ENCODE data around the gene COL7A1. TPM values are rescaled to one million over a fixed set of nuclear protein-coding genes. Genes with fewer than 3 reads are reported as not detected.
A peak's percentile ranks its signal among the peaks of the same experiment; 100 is the strongest.

The COL7A1 gene
- total RNA-seq, 4 donors from 2014 or later: 4.8 to 19.1 (median 12.9) TPM

GRCh38 chr3:48617559-48617958, 22.4 kb upstream of the COL7A1 start:
- Histone ChIP-seq H3K27me3 (no peaks in the 10 kb centered on the region), H3K4me3 (no peak overlapping the region), H3K4me1 (peaks cover 8 to 20% (median 13%) of the 10 kb centered on the region in 4 donors), H3K27ac (peak overlapping the region; percentile 69 to 89 (median 80)), H3K36me3 (no peaks in the 10 kb centered on the region), H3K9me3 (peaks cover 6 to 15% of the 10 kb centered on the region in 2 donors)
- WGBS, 2 donors (ENCODE audit: low coverage in 1 of 2): 92 to 94% methylated on average over 4 of the region's 4 CpGs
- in situ Hi-C loops (cut with MboI; ENCODE audit: low pct_ligation_motif_present in 1 of 4, low pct_unique_long_range_greater_than_20kb in 1 of 4, low sequenced_read_pairs in 3 of 4) (no loop called here), intact Hi-C loops (cut with DNase I; ENCODE audit: low total_unique reads) (no loop called here)
- TF ChIP-seq POLR2A (IDR thresholded peaks at IDR 0.05) (no peak), CTCF (IDR thresholded peaks at IDR 0.05) (no peak), POLR2AphosphoS5 (IDR thresholded peaks at IDR 0.05) (no peak), EP300 (IDR thresholded peaks at IDR 0.05; ENCODE audit: low read depth) (no peak)
- DNase-seq: no peak

- Histone ChIP-seq H3K36me3 (no peaks in the 10 kb centered on the region), H3K27me3 (no peaks in the 10 kb centered on the region), H3K9me3 (peaks cover 6 to 15% of the 10 kb centered on the region in 2 donors), H3K4me3 (no peak overlapping the region), H3K4me1 (peaks cover 0 to 4% (median 3%) of the 10 kb centered on the region in 4 donors), H3K27ac (no peak overlapping the region)
- TF ChIP-seq EP300 (IDR thresholded peaks at IDR 0.05; ENCODE audit: low read depth) (no peak), CTCF (IDR thresholded peaks at IDR 0.05) (no peak), POLR2A (IDR thresholded peaks at IDR 0.05) (no peak), POLR2AphosphoS5 (IDR thresholded peaks at IDR 0.05) (no peak)
- in situ Hi-C loops (cut with MboI; ENCODE audit: low pct_ligation_motif_present in 1 of 4, low pct_unique_long_range_greater_than_20kb in 1 of 4, low sequenced_read_pairs in 3 of 4) (no loop called here), intact Hi-C loops (cut with DNase I; ENCODE audit: low total_unique reads) (no loop called here)
- DNase-seq: no peak
- WGBS, 2 donors (ENCODE audit: low coverage in 1 of 2): 55 to 56% methylated on average over 1 to 3 of the region's 3 CpGs
Measured at GRCh38 chr3:48614044-48614443, 18.9 kb upstream of the COL7A1 start.

- intact Hi-C loops (cut with DNase I; ENCODE audit: low total_unique reads): no loop called here
- WGBS, 2 donors (ENCODE audit: low coverage in 1 of 2): 35% methylated on average over 1 of the region's 1 CpG; no CpG with 5 or more reads in 1 of the 2 donors
- H3K9me3 ChIP-seq: peaks cover 4 to 13% of the 10 kb centered on the region in 2 donors
- TF ChIP-seq POLR2A (IDR thresholded peaks at IDR 0.05) (no peak), CTCF (IDR thresholded peaks at IDR 0.05) (no peak), EP300 (IDR thresholded peaks at IDR 0.05; ENCODE audit: low read depth) (no peak), POLR2AphosphoS5 (IDR thresholded peaks at IDR 0.05) (no peak)
- H3K36me3 ChIP-seq: no peaks in the 10 kb centered on the region
- H3K4me1 ChIP-seq: peaks cover 4 to 14% (median 11%) of the 10 kb centered on the region in 4 donors
- in situ Hi-C loops (cut with MboI; ENCODE audit: low pct_ligation_motif_present in 1 of 4, low pct_unique_long_range_greater_than_20kb in 1 of 4, low sequenced_read_pairs in 3 of 4): no loop called here
- no peak overlapping the region for H3K27ac ChIP-seq
- H3K4me3 ChIP-seq: no peak overlapping the region
- no peaks in the 10 kb centered on the region for H3K27me3 ChIP-seq
- DNase-seq: no peak
Measured at GRCh38 chr3:48612309-48612708, 17.2 kb upstream of the COL7A1 start.

GRCh38 chr3:48609088-48610005, 14.2 kb upstream of the COL7A1 start, which contains the start of gene UQCRC1:
UQCRC1 (minus strand) TSS chr3:48609646; CDS start chr3:48609620, 26 bp downstream.
- peak; percentile 94 for DNase-seq
- H3K4me3 ChIP-seq: peak within 1 kb of the TSS; percentile 60 to 85 (median 72)
- WGBS, 2 donors (ENCODE audit: low coverage in 1 of 2): 3% methylated on average over 86 of the region's 86 CpGs; no CpG with 5 or more reads in 1 of the 2 donors
- intact Hi-C loops (cut with DNase I; ENCODE audit: low total_unique reads) (no loop called here), in situ Hi-C loops (cut with MboI; ENCODE audit: low pct_ligation_motif_present in 1 of 4, low pct_unique_long_range_greater_than_20kb in 1 of 4, low sequenced_read_pairs in 3 of 4) (no loop called here)
- H3K27me3 ChIP-seq: no peaks in the 10 kb centered on the region
- peak within 1 kb of the TSS; percentile 86 to 92 (median 88) for H3K27ac ChIP-seq
- H3K9me3 ChIP-seq: no peaks in the 10 kb centered on the region
- H3K36me3 ChIP-seq: peaks cover 0 to 16% (median 5%) of the 10 kb centered on the region in 4 donors
- peaks cover 4 to 14% (median 11%) of the 10 kb centered on the region in 4 donors for H3K4me1 ChIP-seq
- TF ChIP-seq POLR2A (IDR thresholded peaks at IDR 0.05): peak; percentile 93
- peak; percentile 70 to 94 (median 74) for TF ChIP-seq CTCF (IDR thresholded peaks at IDR 0.05)
- peak; percentile 92 to 95 (median 94) for TF ChIP-seq POLR2AphosphoS5 (IDR thresholded peaks at IDR 0.05)
- TF ChIP-seq EP300 (IDR thresholded peaks at IDR 0.05; ENCODE audit: low read depth): no peak
